H9 (cell line): ENCODE results near the gene ULK1. TPM values are rescaled to one million over a fixed set of nuclear protein-coding genes. Genes with fewer than 3 reads are reported as not detected.

Source experiments
- DNase-seq: peaks from one replicate; pipeline ENCODE4 v3.0.0-alpha.2; 2017
- H2AFZ ChIP-seq: one replicate; pipeline ENCODE4 v1.6.1; 2013; ENCODE audit warnings: mild to moderate bottlenecking, low read length, control low read depth, moderate library complexity
- H2AK5ac ChIP-seq: 2 replicates; pipeline ENCODE4 v1.6.1; 2013; ENCODE audit warnings: low read length, control low read depth, mixed read lengths; ENCODE audit not compliant: insufficient read length
- H2BK120ac ChIP-seq: one replicate; pipeline ENCODE4 v1.6.1; 2013; ENCODE audit warnings: low read depth, mild to moderate bottlenecking, low read length, control low read depth, inconsistent platforms; ENCODE audit not compliant: poor library complexity, severe bottlenecking
- H2BK12ac ChIP-seq: 2 replicates; pipeline ENCODE4 v1.6.1; 2013; ENCODE audit warnings: low read length, control low read depth, mixed read lengths, low read depth; ENCODE audit not compliant: insufficient read length
- H2BK15ac ChIP-seq: 2 replicates; pipeline ENCODE4 v1.6.1; 2013; ENCODE audit warnings: low read depth, low read length, control low read depth
- H2BK20ac ChIP-seq: one replicate; pipeline ENCODE4 v1.6.1; 2013; ENCODE audit warnings: low read depth, mild to moderate bottlenecking, low read length, control low read depth, inconsistent platforms; ENCODE audit not compliant: poor library complexity, severe bottlenecking
- H2BK5ac ChIP-seq: 2 replicates; pipeline ENCODE4 v1.6.1; 2013; ENCODE audit warnings: low read length, control low read depth, mixed read lengths; ENCODE audit not compliant: insufficient read length
- H3K14ac ChIP-seq: 2 replicates; pipeline ENCODE4 v1.6.1; 2013; ENCODE audit warnings: low read length, control low read depth; ENCODE audit not compliant: insufficient read depth
- H3K18ac ChIP-seq: 2 replicates; pipeline ENCODE4 v1.6.1; 2013; ENCODE audit warnings: low read depth, mild to moderate bottlenecking, mixed read lengths, low read length, control low read depth; ENCODE audit not compliant: insufficient read length
- H3K23ac ChIP-seq: 2 replicates; pipeline ENCODE4 v1.6.1; 2013; ENCODE audit warnings: low read length, control low read depth, mixed read lengths, low read depth; ENCODE audit not compliant: insufficient read length
- H3K23me2 ChIP-seq: 2 replicates; pipeline ENCODE4 v1.6.1; 2013; ENCODE audit warnings: low read depth, mild to moderate bottlenecking, mixed read lengths, low read length, control low read depth; ENCODE audit not compliant: insufficient read length, poor library complexity, severe bottlenecking
- H3K27ac ChIP-seq: 2 replicates; pipeline ENCODE4 v1.5.1; 2013; ENCODE audit warnings: low read length, control low read depth, mixed read lengths, low read depth; ENCODE audit not compliant: insufficient read length
- H3K27me3 ChIP-seq: 2 replicates; pipeline ENCODE4 v1.6.1; 2013; ENCODE audit warnings: low read length, control low read depth, inconsistent platforms; ENCODE audit not compliant: insufficient read depth
- H3K4ac ChIP-seq: 2 replicates; pipeline ENCODE4 v1.6.1; 2013; ENCODE audit warnings: low read depth, mild to moderate bottlenecking, control low read depth, inconsistent platforms, low read length, moderate library complexity
- H3K4me1 ChIP-seq: 2 replicates; pipeline ENCODE4 v1.6.1; 2013; ENCODE audit warnings: low read length, control low read depth, inconsistent platforms; ENCODE audit not compliant: insufficient read depth
- H3K4me2 ChIP-seq: 2 replicates; pipeline ENCODE4 v1.6.1; 2013; ENCODE audit warnings: low read length, control low read depth, mixed read lengths; ENCODE audit not compliant: insufficient read length, insufficient read depth
- H3K56ac ChIP-seq: 2 replicates; pipeline ENCODE4 v1.6.1; 2013; ENCODE audit warnings: low read depth, mild to moderate bottlenecking, mixed read lengths, low read length, control low read depth; ENCODE audit not compliant: insufficient read length
- H3K79me1 ChIP-seq: 2 replicates; pipeline ENCODE4 v1.6.1; 2013; ENCODE audit warnings: low read depth, mild to moderate bottlenecking, moderate library complexity, low read length, control low read depth, inconsistent platforms; ENCODE audit not compliant: insufficient read depth, poor library complexity, severe bottlenecking
- H3K79me2 ChIP-seq: 2 replicates; pipeline ENCODE4 v1.6.1; 2013; ENCODE audit warnings: low read length, control low read depth, inconsistent platforms; ENCODE audit not compliant: insufficient read depth
- H3K9ac ChIP-seq: 2 replicates; pipeline ENCODE4 v1.6.1; 2013; ENCODE audit warnings: low read length, control low read depth, mixed read lengths; ENCODE audit not compliant: insufficient read length; ENCODE audit errors: extremely low read depth
- H3K9me3 ChIP-seq: one replicate; pipeline ENCODE4 v1.6.1; 2013; ENCODE audit warnings: low read depth, low read length, inconsistent platforms; ENCODE audit not compliant: control insufficient read depth
- H3T11ph ChIP-seq: one replicate; pipeline ENCODE4 v1.6.1; 2013; ENCODE audit warnings: mild to moderate bottlenecking, low read length, control low read depth, inconsistent platforms
- H4K20me1 ChIP-seq: one replicate; pipeline ENCODE4 v1.6.1; 2013; ENCODE audit not compliant: control insufficient read depth, insufficient read length, insufficient read depth
- H4K5ac ChIP-seq: 2 replicates; pipeline ENCODE4 v1.6.1; 2013; ENCODE audit warnings: low read depth, mild to moderate bottlenecking, mixed read lengths, low read length, control low read depth; ENCODE audit not compliant: insufficient read length
- H4K8ac ChIP-seq: replicated peaks from 2 replicates; pipeline ENCODE4 v1.6.1; 2013; ENCODE audit warnings: low read length, control low read depth, mixed read lengths, low read depth; ENCODE audit not compliant: insufficient read length
- H4K91ac ChIP-seq: 2 replicates; pipeline ENCODE4 v1.6.1; 2013; ENCODE audit warnings: low read depth, mild to moderate bottlenecking, moderate library complexity, mixed read lengths, low read length, control low read depth; ENCODE audit not compliant: insufficient read length
- H3K27ac Mint-ChIP-seq, 3 experiments: 2 replicates in 2 of 3; 3 replicates in 1 of 3; pipeline ENCODE4 v1.8.0; 2020 to 2021; ENCODE audit warnings: mixed read lengths in 3 of 3, mild to moderate bottlenecking in 1 of 3, moderate library complexity in 1 of 3
- H3K27me3 Mint-ChIP-seq: 2 replicates; pipeline ENCODE4 v1.8.0; 2021; ENCODE audit warnings: low read depth, mild to moderate bottlenecking, moderate library complexity, mixed read lengths
- H3K36me3 Mint-ChIP-seq, 3 experiments: 2 replicates in 2 of 3; 3 replicates in 1 of 3; pipeline ENCODE4 v1.8.0; 2020 to 2021; ENCODE audit warnings: low read depth in 3 of 3, mixed read lengths in 3 of 3; ENCODE audit not compliant: insufficient read depth in 1 of 3
- H3K4me1 Mint-ChIP-seq, 2 experiments: 2 replicates each; pipeline ENCODE4 v1.8.0; 2020; ENCODE audit warnings: mixed read lengths in 2 of 2
- H3K4me3 Mint-ChIP-seq, 2 experiments: 2 replicates in 1 of 2; 3 replicates in 1 of 2; pipeline ENCODE4 v1.8.0; 2020 to 2021; ENCODE audit warnings: mild to moderate bottlenecking in 2 of 2, mixed read lengths in 2 of 2, moderate library complexity in 1 of 2
- H3K9me3 Mint-ChIP-seq, 2 experiments: 2 replicates in 1 of 2; 3 replicates in 1 of 2; pipeline ENCODE4 v1.8.0; 2020; ENCODE audit warnings: mild to moderate bottlenecking in 2 of 2, mixed read lengths in 2 of 2, moderate library complexity in 1 of 2
- CTCF ChIP-seq: fragments of 200-600 bp; sonication (generic); conservative IDR thresholded peaks from 3 replicates; pipeline ENCODE4 v1.8.0; 2021; ENCODE audit warnings: antibody characterized with exemption, mild to moderate bottlenecking
- WGBS: extraction: QIAGEN DNeasy Blood & Tissue Kit; methylation state at CpG from one replicate; pipeline ENCODE4 v1.1.7; 2013; ENCODE audit warnings: missing lambda C conversion rate, low lambda C conversion rate, mixed read lengths; ENCODE audit not compliant: insufficient read length; ENCODE audit errors: extremely low coverage; 5-methylcytosine and 5-hydroxymethylcytosine counted together
- total RNA-seq: library from RNA; stranded (reverse); gene quantifications from 2 replicates; pipeline ENCODE4 v1.2.1, GENCODE V29; 2021

The ULK1 gene
- total RNA-seq, 1 experiment from 2014 or later, result 57.2 TPM

- H2AFZ ChIP-seq, result no peak overlapping the region
- H3K4ac ChIP-seq, result no peak overlapping the region
- no peak overlapping the region for H3K23ac ChIP-seq
- no peak overlapping the region for H4K5ac ChIP-seq
- Mint-ChIP-seq H3K27me3 (no peaks in the 10 kb centered on the region), H3K4me1 (no peaks in the 10 kb centered on the region), H3K27ac (no peak overlapping the region), H3K9me3 (no peaks in the 10 kb centered on the region; a peak in 1 of 5 replicates), H3K36me3 (peaks cover 6 to 35% (median 29%) of the 10 kb centered on the region in 3 experiments), H3K4me3 (no peak overlapping the region)
- no peak overlapping the region for H3K56ac ChIP-seq
- H4K91ac ChIP-seq, result no peak overlapping the region
- no peaks in the 10 kb centered on the region for H3K23me2 ChIP-seq
- no peak overlapping the region for H2BK15ac ChIP-seq
- no peak overlapping the region for H3T11ph ChIP-seq
- no peak overlapping the region for H2BK20ac ChIP-seq
- no peaks in the 10 kb centered on the region for H3K27me3 ChIP-seq
- no peaks in the 10 kb centered on the region for H4K20me1 ChIP-seq
- H3K9me3 ChIP-seq, result no peaks in the 10 kb centered on the region
- no peak overlapping the region for H2BK12ac ChIP-seq
- no peaks in the 10 kb centered on the region for H3K79me1 ChIP-seq
- no peak for TF ChIP-seq CTCF
- H3K79me2 ChIP-seq, result no peaks in the 10 kb centered on the region
- no CpG with 5 or more reads among the region's 35 CpGs for WGBS
- no peak overlapping the region for H4K8ac ChIP-seq
- H3K4me2 ChIP-seq, result no peak overlapping the region
- H2BK120ac ChIP-seq, result no peak overlapping the region
- no peak overlapping the region for H2BK5ac ChIP-seq
- no peak overlapping the region for H3K14ac ChIP-seq
- H2AK5ac ChIP-seq, result no peak overlapping the region
- H3K18ac ChIP-seq, result no peak overlapping the region
- no peak overlapping the region for H3K27ac ChIP-seq
- no peaks in the 10 kb centered on the region for H3K4me1 ChIP-seq
- no peak for DNase-seq
- H3K9ac ChIP-seq, result no peak overlapping the region
These were observed 26.7 kb downstream of the ULK1 start for GRCh38 chr12:131920902-131921840.
